ENCODE results near the gene MCMBP.
A peak's percentile ranks its signal among the peaks of the same experiment; 100 is the strongest.
"Not testable (repeated sequence)": the region's sequence is repeated elsewhere in the genome, so short reads cannot be mapped to it uniquely, and the experiment has no call there.

The MCMBP gene, protein sequence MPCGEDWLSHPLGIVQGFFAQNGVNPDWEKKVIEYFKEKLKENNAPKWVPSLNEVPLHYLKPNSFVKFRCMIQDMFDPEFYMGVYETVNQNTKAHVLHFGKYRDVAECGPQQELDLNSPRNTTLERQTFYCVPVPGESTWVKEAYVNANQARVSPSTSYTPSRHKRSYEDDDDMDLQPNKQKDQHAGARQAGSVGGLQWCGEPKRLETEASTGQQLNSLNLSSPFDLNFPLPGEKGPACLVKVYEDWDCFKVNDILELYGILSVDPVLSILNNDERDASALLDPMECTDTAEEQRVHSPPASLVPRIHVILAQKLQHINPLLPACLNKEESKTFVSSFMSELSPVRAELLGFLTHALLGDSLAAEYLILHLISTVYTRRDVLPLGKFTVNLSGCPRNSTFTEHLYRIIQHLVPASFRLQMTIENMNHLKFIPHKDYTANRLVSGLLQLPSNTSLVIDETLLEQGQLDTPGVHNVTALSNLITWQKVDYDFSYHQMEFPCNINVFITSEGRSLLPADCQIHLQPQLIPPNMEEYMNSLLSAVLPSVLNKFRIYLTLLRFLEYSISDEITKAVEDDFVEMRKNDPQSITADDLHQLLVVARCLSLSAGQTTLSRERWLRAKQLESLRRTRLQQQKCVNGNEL

DNA sequence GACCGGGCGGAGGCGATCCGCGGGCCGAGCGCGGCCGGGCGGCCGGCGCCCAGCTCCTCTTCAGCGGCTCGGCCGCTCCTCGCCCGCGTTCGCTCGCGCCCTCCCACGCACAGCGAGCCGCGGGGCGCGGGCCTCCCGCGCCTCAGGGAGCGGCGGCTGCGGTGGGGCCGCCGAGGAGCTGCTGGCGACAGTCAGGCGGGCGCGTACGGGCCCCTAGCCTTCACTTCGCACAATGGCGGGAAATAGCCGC is at the start of gene MCMBP:
Gene MCMBP, minus strand, starts transcription at position 234 of the 250 bp plus-strand sequence. CDS start 259 bp downstream, outside the sequence.
- DNase-seq (ENCODE audit: low spot score): no peak

DNA sequence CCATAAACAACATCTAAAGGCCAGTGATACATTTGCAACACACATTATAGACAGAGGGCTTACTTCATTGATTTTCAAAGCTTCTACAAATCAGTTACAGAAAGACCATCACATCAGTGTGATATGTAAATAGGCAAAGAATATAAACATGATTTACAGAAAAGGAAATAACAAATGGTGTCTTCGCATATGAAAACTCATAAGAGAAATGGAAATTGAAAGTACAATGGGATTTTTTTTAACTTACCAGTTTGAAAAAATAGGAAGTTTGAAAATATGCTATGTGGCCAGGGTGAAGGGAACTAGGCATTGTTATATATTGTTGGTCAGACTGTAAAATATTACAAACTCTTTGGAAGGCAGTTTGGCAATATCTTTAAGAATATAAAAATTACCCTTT is 47.2 kb upstream of the MCMBP start:
- DNase-seq (ENCODE audit: low spot score): no peak

DNA sequence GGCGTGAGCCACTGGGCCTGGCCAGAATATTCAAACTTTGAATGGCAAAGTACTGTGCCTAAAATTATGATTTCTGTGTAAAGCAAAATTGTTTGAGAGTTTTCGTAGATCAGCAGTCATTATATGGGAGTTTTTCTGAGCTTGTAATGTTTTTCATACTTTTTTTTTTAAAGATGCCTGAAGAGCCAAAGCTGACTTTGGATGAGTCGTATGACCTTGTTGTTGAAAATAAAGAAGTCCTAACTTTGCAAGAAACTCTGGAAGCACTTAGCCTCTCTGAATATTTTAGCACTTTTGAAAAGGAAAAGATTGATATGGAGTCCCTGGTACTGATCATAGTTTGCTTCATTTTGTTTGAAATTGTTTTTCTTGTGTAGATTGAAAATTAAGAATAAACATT is 46.6 kb upstream of the MCMBP start:
- DNase-seq (ENCODE audit: low spot score): no peak

DNA sequence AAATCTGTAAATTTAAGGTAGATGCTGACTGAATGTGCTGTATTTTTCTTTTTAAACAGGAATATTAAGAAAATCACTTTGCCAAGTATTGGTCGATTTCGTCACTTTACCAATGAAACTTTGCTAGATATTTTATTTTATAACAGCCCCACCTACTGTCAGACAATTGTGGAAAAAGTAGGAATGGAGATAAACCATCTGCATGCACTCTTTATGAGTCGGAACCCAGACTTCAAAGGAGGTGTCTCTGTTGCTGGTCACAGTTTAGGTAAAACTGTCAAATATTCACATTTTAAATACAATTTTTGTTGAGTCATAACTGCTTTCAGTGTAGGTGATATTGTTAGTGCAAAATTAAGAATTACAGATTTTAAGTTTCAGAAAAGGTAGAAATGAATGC is 45.1 kb upstream of the MCMBP start:
- no peak for DNase-seq (ENCODE audit: low spot score)

DNA sequence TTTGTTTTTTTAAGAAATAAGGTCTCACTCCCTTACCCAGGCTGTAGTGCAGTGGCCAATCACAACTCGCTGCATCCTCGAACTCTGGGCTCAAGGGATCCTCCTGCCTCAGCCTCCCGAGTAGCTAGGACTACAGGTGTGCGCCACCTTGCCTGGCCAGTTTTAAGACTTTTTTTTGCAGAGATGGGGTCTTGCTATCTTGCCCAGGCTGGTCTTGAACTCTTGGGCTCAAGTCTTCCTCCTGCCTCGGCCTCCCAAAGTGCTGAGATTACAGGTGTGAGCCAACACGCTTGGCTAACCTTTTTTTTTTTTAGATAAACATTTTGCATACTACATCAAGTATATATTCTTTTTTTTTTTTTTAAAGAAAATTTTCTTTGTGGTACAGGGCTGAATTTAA is 38.0 kb upstream of the MCMBP start:
- DNase-seq (ENCODE audit: low spot score): no peak

DNA sequence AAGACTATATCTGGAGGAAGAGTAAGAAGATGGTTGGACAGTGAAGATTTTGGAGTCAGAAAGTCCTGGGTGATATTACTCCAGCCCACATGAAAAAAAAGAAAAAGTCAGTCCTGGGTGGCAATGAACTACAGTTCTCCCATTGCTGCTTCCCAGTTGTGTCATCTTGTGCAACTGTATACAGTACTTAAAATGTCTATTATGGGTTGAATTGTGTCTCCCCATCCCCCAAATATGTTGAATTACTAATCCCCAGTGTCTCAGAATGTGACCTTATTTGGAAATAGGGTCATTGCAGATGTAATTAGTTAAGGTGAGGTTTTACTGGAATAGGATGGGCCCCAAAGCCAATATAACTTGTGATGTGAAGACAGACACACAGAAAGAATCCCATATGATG is 35.5 kb upstream of the MCMBP start:
- no peak for DNase-seq (ENCODE audit: low spot score)

DNA sequence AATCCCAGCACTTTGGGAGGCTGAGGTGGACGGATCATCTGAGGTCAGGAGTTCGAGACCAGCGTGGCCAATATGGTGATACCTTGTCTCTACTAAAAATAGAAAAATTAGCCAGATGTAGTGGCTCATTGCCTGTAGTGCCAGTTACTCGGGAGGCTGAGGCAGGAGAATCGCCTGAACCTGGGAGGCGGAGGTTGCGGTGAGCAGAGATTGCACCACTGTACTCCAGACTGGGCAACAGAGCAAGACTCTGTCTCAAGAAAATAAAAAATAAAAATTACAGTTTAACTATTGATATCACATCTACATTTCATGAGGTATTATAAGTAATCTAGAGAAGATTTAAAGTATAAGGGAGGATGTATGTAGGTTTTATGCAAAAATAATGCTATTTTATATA is 35.1 kb upstream of the MCMBP start:
- not testable (repeated sequence) for DNase-seq (ENCODE audit: low spot score)

DNA sequence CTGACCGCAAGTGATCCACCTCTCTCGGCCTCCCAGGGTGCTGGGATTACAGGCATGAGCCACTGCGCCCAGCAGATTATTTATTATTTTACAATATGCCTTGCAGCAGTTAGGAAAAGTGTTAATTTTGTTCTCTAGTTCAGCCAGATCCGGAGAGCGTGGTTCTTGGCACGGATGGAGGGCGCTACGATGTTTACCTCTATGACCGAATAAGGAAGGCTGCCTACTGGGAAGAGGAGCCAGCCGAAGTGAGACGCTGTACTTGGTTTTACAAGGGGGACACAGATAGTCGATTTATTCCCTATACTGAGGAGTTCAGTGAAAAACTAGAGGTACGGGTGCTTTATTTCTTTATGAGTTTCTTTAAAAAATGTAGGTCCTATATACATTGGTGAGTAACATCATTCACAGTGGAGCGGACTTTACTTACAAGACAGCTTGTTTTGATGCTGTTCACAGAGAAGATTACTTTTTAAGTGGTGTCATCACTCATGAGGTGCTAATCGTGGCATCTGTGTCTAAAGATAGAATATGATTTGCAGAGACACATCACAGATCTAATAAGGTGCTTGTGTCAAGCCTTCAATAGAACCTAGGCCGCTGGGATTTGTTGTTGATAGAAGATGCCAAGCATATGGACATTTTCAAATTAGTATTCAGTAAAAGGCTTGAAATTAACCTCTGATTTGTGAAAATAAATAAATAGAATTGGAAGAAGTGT is 31.5 kb upstream of the MCMBP start:
- no peak for DNase-seq (ENCODE audit: low spot score)

DNA sequence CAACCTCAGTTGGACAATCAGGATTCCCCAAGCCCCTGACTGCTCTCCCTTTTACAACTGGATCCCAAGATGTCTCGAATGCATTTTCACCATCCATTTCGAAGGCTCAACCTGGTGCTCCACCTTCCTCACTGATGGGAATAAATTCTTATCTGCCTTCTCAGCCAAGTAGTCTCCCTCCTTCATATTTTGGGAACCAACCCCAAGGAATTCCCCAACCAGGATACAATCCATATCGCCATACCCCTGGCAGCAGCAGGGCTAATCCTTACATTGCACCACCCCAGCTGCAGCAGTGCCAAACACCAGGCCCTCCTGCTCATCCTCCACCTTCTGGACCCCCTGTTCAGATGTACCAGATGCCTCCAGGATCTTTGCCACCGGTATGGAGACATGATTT is 25.9 kb upstream of the MCMBP start:
- no peak for DNase-seq (ENCODE audit: low spot score)

DNA sequence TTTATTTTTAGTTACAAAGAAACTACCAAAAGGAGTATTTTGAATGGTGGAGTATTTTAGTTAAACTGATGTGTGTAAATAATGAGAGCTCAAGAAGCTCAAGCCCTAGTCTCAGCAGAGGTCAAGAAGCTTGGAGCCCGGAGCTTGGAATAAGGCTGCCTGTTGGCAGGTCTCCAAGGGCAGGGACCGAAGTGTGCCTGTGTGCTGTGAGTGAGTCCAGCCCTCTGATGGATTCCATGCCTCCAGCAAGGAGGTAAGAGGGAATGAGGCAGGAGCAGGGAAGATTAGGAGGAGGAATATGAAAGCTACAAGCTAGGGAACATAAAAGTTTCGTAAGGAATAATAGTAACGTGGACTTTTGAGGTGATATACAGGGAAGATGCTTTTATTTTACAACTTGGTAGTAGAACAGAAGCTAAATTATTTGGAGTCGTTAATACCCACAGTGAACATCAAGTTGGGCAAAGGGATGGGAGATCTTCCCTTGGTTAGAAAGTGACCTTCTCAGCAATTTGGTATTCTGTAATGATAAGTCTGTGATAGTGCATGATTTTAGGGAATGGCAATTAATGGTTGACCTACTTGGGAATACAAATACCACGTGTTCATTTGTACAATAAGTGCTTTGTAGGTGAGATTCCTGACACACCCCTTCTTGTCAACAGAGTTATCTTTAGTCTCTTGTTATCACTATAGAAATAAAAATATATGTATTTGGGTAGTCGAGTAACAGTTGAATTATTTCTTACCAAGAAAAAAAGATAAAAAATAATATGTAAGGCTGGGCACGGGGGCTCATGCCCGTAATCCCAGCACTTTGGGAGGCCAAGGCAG is 24.5 kb upstream of the MCMBP start:
- DNase-seq (ENCODE audit: low spot score): no peak

DNA sequence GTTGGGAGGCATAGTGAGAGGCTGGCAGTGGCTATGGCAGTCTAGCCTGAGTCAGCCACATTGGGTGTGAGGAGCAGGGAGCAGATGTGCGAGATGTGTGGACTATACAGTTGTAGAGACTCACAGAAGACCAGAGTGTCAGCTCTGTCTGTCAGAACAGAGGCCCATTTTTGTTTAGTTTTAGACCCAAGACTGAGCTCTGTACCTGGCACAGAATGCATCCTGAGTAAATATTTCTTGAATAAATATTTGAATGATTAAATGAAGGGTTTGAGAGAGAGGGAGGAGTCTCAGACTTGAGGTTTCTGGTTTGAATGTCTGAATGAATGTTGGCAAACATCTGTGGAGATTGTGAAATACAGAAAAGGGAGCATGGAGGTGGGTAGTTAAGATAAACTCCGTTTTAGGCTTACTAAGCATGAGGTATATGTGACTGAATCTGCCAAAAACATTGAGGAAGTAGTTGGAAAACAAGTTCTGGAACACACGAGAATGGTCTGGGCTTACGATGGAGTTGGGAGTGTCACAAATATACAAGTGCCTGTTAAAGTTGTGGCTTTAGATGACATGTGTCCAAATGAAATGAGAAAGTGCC is 23.5 kb upstream of the MCMBP start:
- peak; percentile 51 for DNase-seq (ENCODE audit: low spot score)

DNA sequence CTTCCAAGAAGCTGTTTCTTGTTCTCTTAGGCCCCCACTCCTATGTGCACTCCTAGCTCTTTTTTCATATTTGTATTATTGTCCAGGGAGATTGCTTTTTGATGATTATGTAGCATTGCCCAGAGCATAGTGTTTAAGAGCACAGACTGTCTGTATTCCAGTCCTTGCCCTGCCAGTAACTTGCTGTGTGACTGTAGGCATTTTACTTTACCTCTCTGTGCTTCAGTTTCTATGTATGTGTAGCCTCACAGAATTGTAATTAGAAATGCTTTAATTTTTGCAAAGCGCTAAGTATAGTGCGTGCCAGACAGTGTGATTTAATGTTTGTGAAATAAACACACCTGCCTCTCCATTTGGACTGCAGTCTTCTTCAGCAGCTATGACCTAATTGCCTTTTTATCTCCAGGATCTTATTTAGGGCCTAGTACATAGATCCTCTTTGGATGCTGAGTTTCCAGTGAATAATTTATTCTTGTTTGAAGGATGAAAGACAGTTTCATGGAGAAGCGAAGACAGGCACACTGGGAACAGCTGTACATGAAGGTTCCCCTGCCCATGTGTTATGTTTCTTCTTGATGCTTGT is 21.3 kb upstream of the MCMBP start:
- DNase-seq (ENCODE audit: low spot score): no peak

DNA sequence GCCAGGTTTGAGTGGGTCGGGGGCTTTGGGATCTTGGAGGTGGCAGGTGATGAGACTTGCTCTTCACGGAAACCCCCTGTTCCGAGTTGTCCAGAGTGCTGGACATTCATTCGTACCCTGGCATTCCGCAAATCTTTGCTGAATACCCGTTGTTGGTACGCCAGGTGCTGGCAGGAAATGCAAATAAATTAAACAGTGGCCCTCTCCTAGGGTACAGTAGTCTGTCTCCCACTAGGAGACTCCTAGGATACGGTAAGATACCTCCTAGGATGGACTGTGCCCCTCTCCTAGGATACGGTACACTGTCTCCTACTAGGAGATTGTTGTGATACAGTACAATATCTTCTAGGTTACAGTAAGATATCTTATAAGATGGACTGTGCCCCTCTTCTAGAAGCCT is 20.4 kb upstream of the MCMBP start:
- no peak for DNase-seq (ENCODE audit: low spot score)

DNA sequence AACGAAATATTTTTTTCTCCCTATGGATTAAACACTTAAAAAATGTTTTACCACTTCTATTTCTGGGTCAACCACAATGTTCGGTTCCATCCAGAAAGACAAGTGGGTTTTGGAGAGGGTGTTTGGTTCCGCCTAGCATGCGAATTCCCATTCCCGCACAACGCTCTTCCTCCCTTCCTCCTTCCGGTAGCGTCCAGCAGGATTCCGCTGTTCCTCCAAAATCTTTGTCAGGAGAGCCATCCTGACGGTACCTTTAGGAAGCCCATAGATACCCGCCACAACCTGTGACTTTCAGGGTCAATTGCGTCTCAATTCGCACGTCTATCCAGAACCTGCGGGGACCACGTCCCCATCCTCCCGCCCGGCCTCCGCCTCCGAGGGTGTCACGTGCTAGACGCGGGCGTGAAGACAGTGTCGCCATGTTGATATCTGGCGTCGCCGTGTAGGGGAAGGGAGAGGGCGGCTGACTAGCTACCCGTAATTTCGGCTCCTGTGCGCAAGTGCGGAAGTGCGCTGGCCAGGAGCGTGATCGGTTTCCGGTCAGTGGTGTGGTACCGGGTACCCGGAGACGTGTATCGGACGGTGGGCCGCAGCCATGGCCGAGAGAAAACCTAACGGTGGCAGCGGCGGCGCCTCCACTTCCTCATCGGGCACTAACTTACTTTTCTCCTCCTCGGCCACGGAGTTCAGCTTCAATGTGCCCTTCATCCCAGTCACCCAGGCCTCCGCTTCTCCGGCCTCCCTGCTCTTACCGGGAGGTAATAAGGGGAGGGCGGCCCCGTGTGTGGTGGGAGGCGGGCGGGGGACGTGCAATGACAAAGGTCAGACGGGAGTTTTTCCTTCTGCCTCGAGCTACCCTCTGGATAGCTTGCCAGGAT is 19.8 kb upstream of the MCMBP start, which contains the start of gene SEC23IP:
Gene SEC23IP, plus strand, starts transcription at position 543 of the 878 bp plus-strand sequence. Its CDS starts 53 bp downstream, at position 596.
- DNase-seq (ENCODE audit: low spot score): peak; percentile 89

DNA sequence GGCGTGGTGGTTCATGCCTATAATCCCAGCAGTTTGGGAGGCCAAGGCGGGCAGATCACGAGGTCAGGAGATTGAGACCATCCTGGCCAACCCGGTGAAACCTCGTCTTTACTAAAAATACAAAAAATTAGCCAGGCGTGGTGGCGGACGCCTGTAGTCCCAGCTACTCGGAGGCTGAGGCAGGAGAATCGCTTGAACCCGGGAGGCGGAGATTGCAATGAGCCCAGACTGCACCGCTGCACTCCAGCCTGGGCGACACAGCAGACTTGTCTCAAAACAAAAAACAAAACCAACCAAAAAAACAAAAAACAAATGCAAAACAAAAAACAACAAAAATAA is 19.2 kb upstream of the MCMBP start:
- DNase-seq (ENCODE audit: low spot score): not testable (repeated sequence)

DNA sequence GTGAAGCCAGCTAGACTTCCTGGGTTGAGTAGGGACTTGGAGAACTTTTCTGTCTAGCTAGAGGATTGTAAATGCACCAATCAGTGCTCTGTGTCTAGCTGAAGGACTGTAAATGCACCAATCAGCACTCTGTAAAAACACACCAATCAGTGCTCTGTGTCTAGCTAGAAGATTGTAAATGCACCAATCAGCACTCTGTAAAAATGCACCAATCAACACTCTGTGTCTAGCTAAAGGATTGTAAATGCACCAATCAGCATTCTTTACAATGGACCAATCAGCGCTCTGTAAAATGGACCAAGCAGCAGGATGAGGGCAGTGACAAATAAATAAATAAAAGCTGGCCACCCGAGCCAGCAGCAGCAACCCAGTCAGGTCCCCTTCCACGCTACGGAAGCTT is 17.7 kb upstream of the MCMBP start:
- not testable (repeated sequence) for DNase-seq (ENCODE audit: low spot score)

DNA sequence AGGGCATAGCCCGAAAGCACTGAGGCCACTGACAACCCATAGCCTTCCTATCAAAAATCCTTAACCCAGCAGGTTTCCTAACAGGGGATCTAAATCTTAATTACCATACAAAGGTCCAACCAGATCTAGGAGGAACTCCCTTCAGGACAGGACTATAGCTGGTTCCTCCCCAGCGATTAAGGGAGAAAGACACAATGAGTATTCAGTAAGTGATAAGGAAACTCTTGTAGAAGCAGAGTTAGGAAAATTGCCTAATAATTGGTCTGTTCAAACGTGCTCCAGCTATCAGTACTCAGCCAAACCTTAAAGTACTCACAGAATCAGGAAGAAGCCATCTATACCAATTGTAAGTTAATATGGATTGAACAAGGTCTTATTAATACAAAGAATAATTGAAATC is 16.6 kb upstream of the MCMBP start:
- DNase-seq (ENCODE audit: low spot score): not testable (repeated sequence)

DNA sequence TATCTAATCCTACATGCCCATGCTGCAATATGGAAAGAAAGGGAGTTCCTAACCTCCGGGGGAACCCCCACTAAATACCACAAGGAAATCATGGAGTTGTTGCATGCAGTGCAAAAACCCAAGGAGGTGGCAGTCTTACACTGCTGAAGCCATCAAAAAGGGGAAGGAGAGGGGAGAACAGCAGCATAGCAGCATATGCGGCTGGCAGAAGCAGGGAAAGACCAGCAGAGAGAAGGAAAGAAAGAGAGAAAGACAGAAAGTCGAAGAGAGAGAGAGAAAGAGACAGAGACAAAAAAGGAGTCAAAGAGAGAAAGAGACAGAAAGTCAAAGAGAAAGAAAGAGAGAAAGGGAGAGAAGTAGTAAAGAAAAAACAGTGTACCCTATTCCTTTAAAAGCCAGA is 16.1 kb upstream of the MCMBP start:
- not testable (repeated sequence) for DNase-seq (ENCODE audit: low spot score)

DNA sequence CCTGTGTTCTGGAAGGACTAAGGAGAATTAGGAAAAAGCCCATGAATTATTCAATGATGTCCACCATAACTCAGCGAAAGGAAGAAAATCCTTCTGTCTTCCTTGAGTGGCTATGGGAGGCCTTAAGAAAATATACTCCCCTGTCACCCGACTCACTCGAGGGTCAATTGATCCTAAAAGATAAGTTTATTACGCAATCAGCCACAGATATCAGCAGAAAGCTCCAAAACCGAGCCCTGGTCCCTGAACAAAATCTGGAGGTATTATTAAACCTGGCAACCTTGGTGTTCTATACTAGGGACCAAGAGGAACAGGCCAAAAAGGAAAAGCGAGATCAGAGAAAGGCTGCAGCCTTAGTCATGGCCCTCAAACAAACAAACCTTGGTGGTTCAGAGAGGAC is 13.4 kb upstream of the MCMBP start:
- not testable (repeated sequence) for DNase-seq (ENCODE audit: low spot score)

DNA sequence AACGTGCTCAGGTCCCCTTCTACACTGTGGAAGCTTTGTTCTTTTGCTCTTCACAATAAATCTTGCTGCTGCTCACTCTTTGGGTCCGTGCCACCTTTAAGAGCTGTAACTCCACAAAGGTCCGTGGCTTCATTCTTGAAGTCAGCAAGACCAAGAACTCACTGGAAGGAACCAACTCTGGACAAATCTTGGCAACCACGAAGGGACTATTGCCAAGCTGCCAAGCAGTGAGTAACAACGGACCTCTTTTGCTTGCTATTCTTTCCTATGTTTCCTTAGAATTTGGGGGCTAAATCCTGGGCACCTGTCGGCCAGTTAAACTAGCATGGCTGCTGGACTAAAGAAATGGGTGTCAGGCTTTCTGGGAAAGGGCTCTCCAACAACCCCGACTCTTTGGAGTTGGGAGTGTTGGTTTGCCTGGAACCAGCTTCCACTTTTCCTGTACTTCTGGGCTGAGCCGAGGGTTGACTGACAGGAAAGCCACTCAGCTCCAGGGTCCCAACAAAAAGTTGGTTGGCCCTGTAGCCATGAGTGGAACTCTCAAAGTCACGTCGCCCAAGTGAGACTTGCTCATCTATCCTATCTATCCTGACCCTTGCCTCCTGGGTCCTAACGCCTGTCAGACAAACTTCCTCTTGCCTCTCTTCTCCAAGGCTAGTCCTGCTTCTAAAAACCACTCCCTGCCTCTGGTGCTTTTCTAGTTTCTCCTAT is 11.4 kb upstream of the MCMBP start:
- DNase-seq (ENCODE audit: low spot score): not testable (repeated sequence)
